Transverse colon (tissue), 3 donors: ENCODE data around the gene RHBDL1.

Experiments used
- EP300 ChIP-seq: sonication (generic); formaldehyde crosslinking; IDR thresholded peaks from one replicate; pipeline ENCODE4 v1.6.1; 2017; ENCODE audit warnings: antibody characterized with exemption, low read depth
- POLR2A ChIP-seq: fragments of 450-650 bp; IDR thresholded peaks from one replicate; pipeline ENCODE4 v1.6.1; 2016; ENCODE audit warnings: antibody characterized with exemption, mild to moderate bottlenecking, moderate library complexity
- TF ChIP-seq, protein P1 (sequence below), 5 experiments: fragments of 200-600 bp in 3 of 5; fragments of 450-650 bp in 2 of 5; sonication (generic) in 3 of 5; IDR thresholded peaks; 1 replicate in 2 of 5; 2 replicates in 3 of 5; pipeline ENCODE4 v1.5.1; 2016 to 2017; ENCODE audit warnings: antibody characterized with exemption in 5 of 5, inconsistent platforms in 3 of 5, mild to moderate bottlenecking in 2 of 5, moderate library complexity in 1 of 5

DNA sequence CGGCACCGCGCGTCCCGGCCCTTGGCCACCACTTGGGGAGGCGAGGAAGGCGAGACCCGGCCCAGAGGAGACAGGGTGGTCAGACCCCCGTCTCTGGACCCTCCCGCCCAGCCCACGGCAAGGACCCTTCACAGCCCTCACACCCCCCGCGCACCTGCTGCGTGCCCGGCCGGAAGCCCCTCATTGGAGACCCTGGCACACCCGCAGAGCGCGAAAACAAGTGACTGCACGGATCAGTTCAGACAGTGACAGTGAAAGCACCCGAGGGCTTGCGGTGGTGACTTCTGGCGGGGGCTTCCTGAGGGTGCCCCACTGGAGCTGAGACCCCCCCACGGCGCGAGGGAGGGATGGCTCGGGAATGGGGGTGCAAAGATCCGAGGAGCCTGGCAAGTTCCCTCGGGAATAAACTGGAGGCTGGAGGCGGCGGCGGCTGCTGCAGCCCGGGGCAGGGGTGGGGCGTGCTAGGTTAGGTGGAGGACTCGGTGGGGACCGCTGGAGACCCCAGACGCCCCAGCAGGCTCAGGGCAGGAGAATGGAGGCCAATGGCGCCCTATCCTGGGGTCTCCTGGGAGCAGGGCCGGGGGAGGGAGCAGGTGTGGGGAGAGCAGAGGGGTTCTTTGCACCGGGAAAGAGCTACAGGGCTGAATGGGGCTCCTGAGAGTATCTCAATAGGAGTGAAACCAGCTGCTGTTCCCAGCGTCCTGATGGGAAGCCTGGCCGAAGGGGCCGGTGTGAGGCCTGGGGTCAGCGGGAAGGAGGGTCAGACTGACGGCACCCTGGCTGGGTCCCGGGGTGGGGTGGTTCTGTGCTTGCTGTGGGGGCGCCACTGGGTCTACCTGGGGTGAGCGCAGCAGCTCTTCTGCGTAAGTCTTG lies 31.0 kb downstream of the RHBDL1 start:
- TF ChIP-seq, protein P1, sequence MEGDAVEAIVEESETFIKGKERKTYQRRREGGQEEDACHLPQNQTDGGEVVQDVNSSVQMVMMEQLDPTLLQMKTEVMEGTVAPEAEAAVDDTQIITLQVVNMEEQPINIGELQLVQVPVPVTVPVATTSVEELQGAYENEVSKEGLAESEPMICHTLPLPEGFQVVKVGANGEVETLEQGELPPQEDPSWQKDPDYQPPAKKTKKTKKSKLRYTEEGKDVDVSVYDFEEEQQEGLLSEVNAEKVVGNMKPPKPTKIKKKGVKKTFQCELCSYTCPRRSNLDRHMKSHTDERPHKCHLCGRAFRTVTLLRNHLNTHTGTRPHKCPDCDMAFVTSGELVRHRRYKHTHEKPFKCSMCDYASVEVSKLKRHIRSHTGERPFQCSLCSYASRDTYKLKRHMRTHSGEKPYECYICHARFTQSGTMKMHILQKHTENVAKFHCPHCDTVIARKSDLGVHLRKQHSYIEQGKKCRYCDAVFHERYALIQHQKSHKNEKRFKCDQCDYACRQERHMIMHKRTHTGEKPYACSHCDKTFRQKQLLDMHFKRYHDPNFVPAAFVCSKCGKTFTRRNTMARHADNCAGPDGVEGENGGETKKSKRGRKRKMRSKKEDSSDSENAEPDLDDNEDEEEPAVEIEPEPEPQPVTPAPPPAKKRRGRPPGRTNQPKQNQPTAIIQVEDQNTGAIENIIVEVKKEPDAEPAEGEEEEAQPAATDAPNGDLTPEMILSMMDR (IDR thresholded peaks at IDR 0.05), result no peak
- TF ChIP-seq POLR2A (no peak), EP300 (no peak)
